Upper lobe of left lung (tissue), 4 donors: ENCODE data around the gene SUSD6.

Source experiments
- CTCF ChIP-seq, 6 experiments: fragments of 450-650 bp in 4 of 6; fragments of 200-600 bp in 2 of 6; sonication (generic) in 2 of 6; IDR thresholded peaks; one replicate each; pipeline ENCODE4 v1.5.1; 2016 to 2019; ENCODE audit warnings: antibody characterized with exemption in 6 of 6
- EP300 ChIP-seq, 4 donors: sonication (generic); formaldehyde crosslinking; IDR thresholded peaks; one replicate each; pipeline ENCODE4 v1.5.1; 2017; ENCODE audit warnings: antibody characterized with exemption in 4 of 4, control low read depth in 2 of 4
- POLR2A ChIP-seq, 4 donors: fragments of 450-650 bp; IDR thresholded peaks; one replicate each; pipeline ENCODE4 v1.5.1; 2016 to 2017; ENCODE audit warnings: antibody characterized with exemption in 4 of 4, mild to moderate bottlenecking in 2 of 4
- POLR2AphosphoS5 ChIP-seq, 2 donors: sonication (generic); formaldehyde crosslinking; IDR thresholded peaks; one replicate each; pipeline ENCODE4 v1.5.1; 2017; ENCODE audit warnings: antibody characterized with exemption in 2 of 2

- no peak for TF ChIP-seq EP300 (IDR thresholded peaks at IDR 0.05)
- TF ChIP-seq CTCF (IDR thresholded peaks at IDR 0.05) = no peak
- no peak for TF ChIP-seq POLR2A (IDR thresholded peaks at IDR 0.05)
- TF ChIP-seq POLR2AphosphoS5 (IDR thresholded peaks at IDR 0.05) = no peak
These were observed 143.1 kb downstream of the SUSD6 start for GRCh38 chr14:69754487-69754886.
